ENCODE results near the gene NYNRIN. TPM values are rescaled to one million over a fixed set of nuclear protein-coding genes. Genes with fewer than 3 reads are reported as not detected.
A peak's percentile ranks its signal among the peaks of the same experiment; 100 is the strongest.

NYNRIN gene
- total RNA-seq, 4 donors from 2014 or later: 8.0 to 21.2 (median 13.4) TPM

DNA sequence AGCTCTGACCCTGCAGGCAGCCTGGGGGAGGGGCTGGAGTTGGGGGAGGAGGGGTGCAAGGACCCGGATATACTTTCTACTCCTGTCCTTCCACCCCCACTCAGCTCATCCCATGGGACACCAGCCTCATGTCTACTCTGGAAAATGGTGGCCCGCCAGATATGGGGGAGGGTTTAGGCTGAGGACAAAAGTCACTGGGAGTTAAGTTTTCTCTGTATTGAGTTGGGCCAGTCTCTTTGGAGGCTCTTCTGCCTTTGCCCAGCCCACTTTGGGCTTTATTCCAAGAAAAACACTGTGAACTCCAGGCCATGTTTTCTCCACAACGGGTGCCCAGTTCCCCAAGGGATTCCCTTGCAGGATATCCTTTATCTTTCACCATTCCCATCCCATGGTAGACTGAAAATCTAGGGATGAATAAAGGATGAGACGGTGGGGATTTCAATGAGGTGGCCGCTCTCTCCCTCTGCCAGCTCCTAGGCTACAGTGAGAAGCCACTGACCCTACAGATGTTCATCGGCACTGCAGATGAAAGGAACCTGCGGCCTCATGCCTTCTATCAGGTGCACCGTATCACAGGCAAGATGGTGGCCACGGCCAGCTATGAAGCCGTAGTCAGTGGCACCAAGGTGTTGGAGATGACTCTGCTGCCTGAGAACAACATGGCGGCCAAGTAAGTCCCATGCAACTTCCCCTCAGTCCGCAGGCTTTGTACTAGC lies 25.9 kb upstream of the NYNRIN start:
- Histone ChIP-seq H3K4me3 (no peak overlapping the region), H3K9me3 (no peaks in the 10 kb centered on the region), H3K4me1 (peaks cover 15 to 83% (median 69%) of the 10 kb centered on the region in 4 donors), H3K27ac (replicated peaks in 1 of 4) (peak overlapping the region in 1 of 4 donors; percentile 3), H3K27me3 (no peaks in the 10 kb centered on the region), H3K36me3 (peaks cover 6 to 62% (median 34%) of the 10 kb centered on the region in 4 donors)
- no peak for TF ChIP-seq POLR2AphosphoS5 (IDR thresholded peaks at IDR 0.05)
- no peak for TF ChIP-seq EP300 (IDR thresholded peaks at IDR 0.05)
- TF ChIP-seq POLR2A (IDR thresholded peaks at IDR 0.05; ENCODE audit: low read depth): no peak
- TF ChIP-seq, protein P1, sequence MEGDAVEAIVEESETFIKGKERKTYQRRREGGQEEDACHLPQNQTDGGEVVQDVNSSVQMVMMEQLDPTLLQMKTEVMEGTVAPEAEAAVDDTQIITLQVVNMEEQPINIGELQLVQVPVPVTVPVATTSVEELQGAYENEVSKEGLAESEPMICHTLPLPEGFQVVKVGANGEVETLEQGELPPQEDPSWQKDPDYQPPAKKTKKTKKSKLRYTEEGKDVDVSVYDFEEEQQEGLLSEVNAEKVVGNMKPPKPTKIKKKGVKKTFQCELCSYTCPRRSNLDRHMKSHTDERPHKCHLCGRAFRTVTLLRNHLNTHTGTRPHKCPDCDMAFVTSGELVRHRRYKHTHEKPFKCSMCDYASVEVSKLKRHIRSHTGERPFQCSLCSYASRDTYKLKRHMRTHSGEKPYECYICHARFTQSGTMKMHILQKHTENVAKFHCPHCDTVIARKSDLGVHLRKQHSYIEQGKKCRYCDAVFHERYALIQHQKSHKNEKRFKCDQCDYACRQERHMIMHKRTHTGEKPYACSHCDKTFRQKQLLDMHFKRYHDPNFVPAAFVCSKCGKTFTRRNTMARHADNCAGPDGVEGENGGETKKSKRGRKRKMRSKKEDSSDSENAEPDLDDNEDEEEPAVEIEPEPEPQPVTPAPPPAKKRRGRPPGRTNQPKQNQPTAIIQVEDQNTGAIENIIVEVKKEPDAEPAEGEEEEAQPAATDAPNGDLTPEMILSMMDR (IDR thresholded peaks at IDR 0.05): no peak
- DNase-seq (ENCODE audit: extremely low spot score): no peak
- intact Hi-C loops (cut with DNase I): no loop called here
- 76% methylated on average over 12 of the region's 12 CpGs for WGBS

- no peaks in the 10 kb centered on the region for H3K9me3 ChIP-seq
- H3K4me3 ChIP-seq: no peak overlapping the region
- intact Hi-C loops (cut with DNase I): no loop called here
- TF ChIP-seq, protein P1 (IDR thresholded peaks at IDR 0.05): no peak
- no peak for TF ChIP-seq POLR2AphosphoS5 (IDR thresholded peaks at IDR 0.05)
- TF ChIP-seq EP300 (IDR thresholded peaks at IDR 0.05): no peak
- no peak for TF ChIP-seq POLR2A (IDR thresholded peaks at IDR 0.05; ENCODE audit: low read depth)
- peaks cover 0 to 62% (median 33%) of the 10 kb centered on the region in 4 donors for H3K36me3 ChIP-seq
- 67% methylated on average over 16 of the region's 16 CpGs for WGBS
- H3K27me3 ChIP-seq: no peaks in the 10 kb centered on the region
- DNase-seq (ENCODE audit: extremely low spot score): no peak
- H3K4me1 ChIP-seq: peaks cover 11 to 50% (median 36%) of the 10 kb centered on the region in 4 donors
- H3K27ac ChIP-seq (replicated peaks in 1 of 4): no peak overlapping the region
Observed at GRCh38 chr14:24376448-24377070, 22.2 kb upstream of the NYNRIN start.

- H3K36me3 ChIP-seq: peaks cover 0 to 58% (median 31%) of the 10 kb centered on the region in 4 donors
- H3K4me3 ChIP-seq: no peak overlapping the region
- H3K4me1 ChIP-seq: peaks cover 11 to 44% (median 31%) of the 10 kb centered on the region in 4 donors
- no peaks in the 10 kb centered on the region for H3K9me3 ChIP-seq
- H3K27ac ChIP-seq (replicated peaks in 1 of 4): peak overlapping the region in 2 of 4 donors; percentile 10 to 20
- no peak for DNase-seq (ENCODE audit: extremely low spot score)
- TF ChIP-seq, protein P1 (IDR thresholded peaks at IDR 0.05): no peak
- TF ChIP-seq POLR2A (IDR thresholded peaks at IDR 0.05; ENCODE audit: low read depth): no peak
- no peaks in the 10 kb centered on the region for H3K27me3 ChIP-seq
- 74% methylated on average over 7 of the region's 7 CpGs for WGBS
- intact Hi-C loops (cut with DNase I): no loop called here
Observed at GRCh38 chr14:24377126-24377525, 21.7 kb upstream of the NYNRIN start.

DNA sequence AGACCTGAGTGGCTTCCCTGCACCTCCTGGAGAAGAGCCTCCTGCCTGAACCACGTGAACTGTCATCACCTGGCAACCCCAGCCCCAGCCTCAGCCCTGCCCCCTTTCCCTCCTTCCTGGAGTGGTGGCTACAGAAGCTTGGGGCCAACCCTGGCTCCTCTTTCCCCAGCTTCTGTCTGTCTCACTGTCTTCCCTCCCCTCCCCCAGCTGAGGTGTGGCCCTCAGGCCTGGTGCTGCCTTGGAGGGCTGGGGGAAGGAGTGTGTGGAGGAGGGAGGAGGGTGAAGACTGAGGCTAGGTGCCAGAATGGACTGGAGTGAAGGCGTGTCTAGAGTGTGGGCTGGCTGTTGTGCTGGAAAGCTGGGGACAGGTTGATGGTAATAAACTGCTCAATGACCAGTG lies 21.1 kb upstream of the NYNRIN start:
- WGBS: 49% methylated on average over 2 of the region's 2 CpGs
- Histone ChIP-seq H3K27me3 (no peaks in the 10 kb centered on the region), H3K4me3 (no peak overlapping the region), H3K9me3 (no peaks in the 10 kb centered on the region), H3K27ac (replicated peaks in 1 of 4) (peak overlapping the region in 2 of 4 donors; percentile 7 to 20), H3K36me3 (peaks cover 0 to 54% (median 29%) of the 10 kb centered on the region in 4 donors), H3K4me1 (peaks cover 11 to 39% (median 25%) of the 10 kb centered on the region in 4 donors)
- TF ChIP-seq EP300 (IDR thresholded peaks at IDR 0.05) (no peak), POLR2AphosphoS5 (IDR thresholded peaks at IDR 0.05) (no peak), POLR2A (IDR thresholded peaks at IDR 0.05; ENCODE audit: low read depth) (no peak)
- TF ChIP-seq, protein P1 (IDR thresholded peaks at IDR 0.05): no peak
- intact Hi-C loops (cut with DNase I): no loop called here
- DNase-seq (ENCODE audit: extremely low spot score): no peak

Data from esophagus muscularis mucosa (tissue), 4 donors.